Measurements from ENCODE around the gene WNT2. TPM values are rescaled to one million over a fixed set of nuclear protein-coding genes. Genes with fewer than 3 reads are reported as not detected.
A peak's percentile ranks its signal among the peaks of the same experiment; 100 is the strongest.

The WNT2 gene
- total RNA-seq, 1 donor from 2014 or later = not detected

DNA sequence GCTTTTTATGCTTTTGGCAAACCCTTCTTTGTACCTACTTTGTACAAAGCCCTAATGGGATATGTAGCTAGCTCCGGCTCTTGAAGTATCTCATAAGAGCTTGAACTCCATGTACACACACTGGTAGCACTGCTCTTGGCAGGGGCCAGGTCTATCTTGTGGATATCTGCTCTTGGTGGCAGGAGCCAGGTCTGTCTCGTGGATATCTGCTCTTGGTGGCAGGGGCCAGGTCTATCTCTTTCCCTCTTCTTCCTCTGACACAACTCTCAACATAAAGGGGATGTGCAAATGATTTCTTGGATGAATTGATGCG, 91.9 kb downstream of the WNT2 start:
- H3K4me3 Mint-ChIP-seq = no peak overlapping the region
- H3K9me3 Mint-ChIP-seq = peaks cover 19% of the 10 kb centered on the region
- peaks cover 29% of the 10 kb centered on the region for H3K36me3 Mint-ChIP-seq (ENCODE audit: low read depth)
- no peak for DNase-seq (ENCODE audit: low read depth, low spot score)
- TF ChIP-seq, protein P1, sequence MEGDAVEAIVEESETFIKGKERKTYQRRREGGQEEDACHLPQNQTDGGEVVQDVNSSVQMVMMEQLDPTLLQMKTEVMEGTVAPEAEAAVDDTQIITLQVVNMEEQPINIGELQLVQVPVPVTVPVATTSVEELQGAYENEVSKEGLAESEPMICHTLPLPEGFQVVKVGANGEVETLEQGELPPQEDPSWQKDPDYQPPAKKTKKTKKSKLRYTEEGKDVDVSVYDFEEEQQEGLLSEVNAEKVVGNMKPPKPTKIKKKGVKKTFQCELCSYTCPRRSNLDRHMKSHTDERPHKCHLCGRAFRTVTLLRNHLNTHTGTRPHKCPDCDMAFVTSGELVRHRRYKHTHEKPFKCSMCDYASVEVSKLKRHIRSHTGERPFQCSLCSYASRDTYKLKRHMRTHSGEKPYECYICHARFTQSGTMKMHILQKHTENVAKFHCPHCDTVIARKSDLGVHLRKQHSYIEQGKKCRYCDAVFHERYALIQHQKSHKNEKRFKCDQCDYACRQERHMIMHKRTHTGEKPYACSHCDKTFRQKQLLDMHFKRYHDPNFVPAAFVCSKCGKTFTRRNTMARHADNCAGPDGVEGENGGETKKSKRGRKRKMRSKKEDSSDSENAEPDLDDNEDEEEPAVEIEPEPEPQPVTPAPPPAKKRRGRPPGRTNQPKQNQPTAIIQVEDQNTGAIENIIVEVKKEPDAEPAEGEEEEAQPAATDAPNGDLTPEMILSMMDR (conservative IDR thresholded peaks at IDR 0.05) = no peak
- H3K27me3 Mint-ChIP-seq (ENCODE audit: low read depth) = no peaks in the 10 kb centered on the region
- peaks cover 2% of the 10 kb centered on the region for H3K4me1 Mint-ChIP-seq
- no peak overlapping the region for H3K27ac Mint-ChIP-seq (ENCODE audit: unreplicated experiment)

DNA sequence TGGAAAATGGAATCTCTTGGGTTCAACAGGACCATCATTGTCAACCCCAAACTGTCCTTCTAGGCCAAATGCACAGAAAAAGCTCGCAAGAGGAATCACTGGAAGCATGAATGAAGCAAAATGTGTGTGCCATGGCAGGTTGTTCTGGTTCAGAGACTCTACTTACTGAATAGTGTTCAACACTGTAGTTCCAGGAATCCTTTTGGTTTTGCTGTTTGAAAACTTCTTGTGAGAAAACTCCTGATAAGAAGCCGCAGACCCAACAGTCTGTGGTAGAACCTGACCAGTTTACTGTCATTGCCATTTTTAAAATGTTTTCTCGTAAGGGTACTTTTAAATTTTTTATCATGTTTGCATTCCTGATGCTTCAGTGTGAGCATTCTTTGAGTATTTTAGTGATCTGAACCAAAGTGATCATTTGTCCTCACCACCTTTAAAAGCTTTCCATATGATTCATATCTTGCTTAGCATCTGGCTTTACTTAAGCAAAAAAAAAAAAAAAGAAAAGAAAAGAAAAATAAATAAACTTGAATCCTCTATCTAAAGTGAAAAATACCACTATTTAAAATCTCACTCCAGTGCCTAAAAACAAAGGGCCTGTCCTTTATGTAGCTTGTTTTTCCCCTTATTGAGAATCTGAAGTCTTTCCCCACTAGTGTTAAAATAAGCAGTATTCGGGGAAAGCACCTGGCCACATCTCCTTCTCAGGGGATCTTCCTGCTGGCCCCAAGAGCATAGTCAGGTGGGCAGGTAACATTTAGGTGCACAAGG, 92.4 kb downstream of the WNT2 start:
- Mint-ChIP-seq H3K27ac (ENCODE audit: unreplicated experiment) (no peak overlapping the region), H3K36me3 (ENCODE audit: low read depth) (peaks cover 32% of the 10 kb centered on the region), H3K9me3 (peaks cover 17% of the 10 kb centered on the region), H3K4me1 (peaks cover 6% of the 10 kb centered on the region), H3K27me3 (ENCODE audit: low read depth) (no peaks in the 10 kb centered on the region), H3K4me3 (no peak overlapping the region)
- TF ChIP-seq, protein P1 (conservative IDR thresholded peaks at IDR 0.05) = no peak
- no peak for DNase-seq (ENCODE audit: low read depth, low spot score)

DNA sequence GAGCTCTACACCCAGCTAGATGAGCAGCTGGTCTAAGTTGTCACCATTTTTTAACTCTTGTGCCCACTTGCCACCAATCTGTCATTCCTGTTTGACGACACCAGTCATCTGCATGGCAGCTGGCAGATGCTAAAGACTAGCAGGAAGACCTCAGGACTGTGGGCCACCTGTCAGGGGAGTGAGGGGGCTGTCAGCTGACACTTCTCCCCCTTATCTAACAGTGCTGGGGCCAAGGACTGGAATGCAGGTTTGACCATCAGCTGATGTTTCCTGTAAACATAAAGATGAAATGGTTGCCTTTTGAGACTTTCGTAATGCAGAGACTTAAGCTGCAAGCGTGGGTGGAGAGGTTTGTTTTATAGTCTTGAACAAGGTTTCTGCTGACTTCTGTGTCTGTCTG, 93.5 kb downstream of the WNT2 start:
- H3K9me3 Mint-ChIP-seq = peaks cover 13% of the 10 kb centered on the region
- H3K4me1 Mint-ChIP-seq = peaks cover 6% of the 10 kb centered on the region
- no peak overlapping the region for H3K4me3 Mint-ChIP-seq
- H3K36me3 Mint-ChIP-seq (ENCODE audit: low read depth) = peaks cover 33% of the 10 kb centered on the region
- no peak overlapping the region for H3K27ac Mint-ChIP-seq (ENCODE audit: unreplicated experiment)
- H3K27me3 Mint-ChIP-seq (ENCODE audit: low read depth) = no peaks in the 10 kb centered on the region
- TF ChIP-seq, protein P1 (conservative IDR thresholded peaks at IDR 0.05) = no peak
- DNase-seq (ENCODE audit: low read depth, low spot score) = no peak

DNA sequence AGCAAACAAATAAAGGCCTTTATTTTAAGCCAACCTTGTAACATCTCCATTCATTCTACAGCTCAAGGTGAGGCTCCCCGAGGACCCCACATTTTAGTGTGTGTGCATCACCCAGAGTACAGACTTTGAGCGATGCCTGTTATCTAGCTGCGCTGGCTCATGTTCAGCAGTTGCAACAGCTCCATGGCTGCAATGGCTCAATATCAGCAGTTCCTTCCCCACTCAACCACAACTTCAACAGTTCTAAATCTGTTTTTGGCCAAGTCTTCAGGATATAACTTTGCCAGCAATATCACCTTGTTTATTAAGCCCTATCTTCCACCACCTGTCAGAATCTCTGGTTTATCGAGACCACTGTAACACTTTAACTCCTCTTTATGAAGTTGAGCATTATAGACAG, 95.8 kb downstream of the WNT2 start:
- peaks cover 36% of the 10 kb centered on the region for H3K36me3 Mint-ChIP-seq (ENCODE audit: low read depth)
- peaks cover 6% of the 10 kb centered on the region for H3K4me1 Mint-ChIP-seq
- DNase-seq (ENCODE audit: low read depth, low spot score) = no peak
- TF ChIP-seq, protein P1 (conservative IDR thresholded peaks at IDR 0.05) = no peak
- H3K27me3 Mint-ChIP-seq (ENCODE audit: low read depth) = no peaks in the 10 kb centered on the region
- no peak overlapping the region for H3K27ac Mint-ChIP-seq (ENCODE audit: unreplicated experiment)
- peaks cover 4% of the 10 kb centered on the region for H3K9me3 Mint-ChIP-seq
- no peak overlapping the region for H3K4me3 Mint-ChIP-seq

DNA sequence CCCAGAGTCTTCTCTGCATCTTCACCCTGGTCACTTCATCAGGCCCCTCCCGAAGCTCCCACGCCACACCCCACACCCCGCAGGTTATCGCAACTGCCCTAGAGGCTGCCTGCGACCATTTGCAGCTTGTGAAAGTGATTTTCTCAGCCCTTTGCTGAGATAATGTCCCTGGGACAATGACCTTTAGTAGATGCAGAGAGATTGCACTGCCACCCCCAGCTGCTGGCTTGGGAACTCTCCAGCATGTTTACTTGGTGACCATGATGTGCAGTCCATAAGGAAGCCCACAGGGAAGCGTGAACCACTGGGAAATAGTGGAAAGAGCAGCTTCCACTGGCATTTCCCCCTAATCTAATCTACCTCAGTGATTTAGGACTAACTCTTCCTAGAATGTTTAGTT, 97.3 kb downstream of the WNT2 start:
- H3K27me3 Mint-ChIP-seq (ENCODE audit: low read depth) = no peaks in the 10 kb centered on the region
- TF ChIP-seq, protein P1 (conservative IDR thresholded peaks at IDR 0.05) = no peak
- no peaks in the 10 kb centered on the region for H3K9me3 Mint-ChIP-seq
- H3K36me3 Mint-ChIP-seq (ENCODE audit: low read depth) = peaks cover 29% of the 10 kb centered on the region
- no peak overlapping the region for H3K4me3 Mint-ChIP-seq
- peak overlapping the region; percentile 53 for H3K27ac Mint-ChIP-seq (ENCODE audit: unreplicated experiment)
- peaks cover 6% of the 10 kb centered on the region for H3K4me1 Mint-ChIP-seq
- no peak for DNase-seq (ENCODE audit: low read depth, low spot score)

Other genes with a start within 250 kb of the WNT2 start
- gene ASZ1, start 104.4 kb upstream of the WNT2 start, total RNA-seq = not detected in 2 replicates
- not detected in 2 replicates for gene CFTR, start 157.0 kb upstream of the WNT2 start, total RNA-seq